Measurements from ENCODE around the gene LYPD6B.

GRCh38 chr2:149049142-149049541, 10.6 kb downstream of the LYPD6B start:
- TF ChIP-seq CTCF (IDR thresholded peaks at IDR 0.05): no peak
- TF ChIP-seq POLR2A (IDR thresholded peaks at IDR 0.05): no peak

Measured in body of pancreas (tissue), 4 donors.